SJSA1 (cell line): ENCODE measurements around the gene SLC22A5. TPM values are rescaled to one million over a fixed set of nuclear protein-coding genes. Genes with fewer than 3 reads are reported as not detected.

Source experiments
- DNase-seq, 2 experiments: peaks; one replicate each; pipeline ENCODE4 v3.0.0-alpha.2; 2015 to 2020; ENCODE audit warnings: low spot score in 2 of 2, low read depth in 1 of 2
- H3K27ac ChIP-seq: fragments of 250-450 bp; sonication (Bioruptor Pico); 2 replicates; pipeline ENCODE4 v1.5.1; 2020; ENCODE audit warnings: mild to moderate bottlenecking, moderate library complexity
- H3K27me3 ChIP-seq: fragments of 250-450 bp; sonication (Bioruptor Pico); replicated peaks from 2 replicates; pipeline ENCODE4 v1.5.1; 2020; ENCODE audit warnings: mild to moderate bottlenecking, moderate library complexity
- H3K36me3 ChIP-seq: fragments of 250-450 bp; sonication (Bioruptor Pico); 2 replicates; pipeline ENCODE4 v1.5.1; 2020; ENCODE audit warnings: mild to moderate bottlenecking
- H3K4me1 ChIP-seq: fragments of 250-450 bp; sonication (Bioruptor Pico); replicated peaks from 2 replicates; pipeline ENCODE4 v1.6.1; 2021; ENCODE audit warnings: mild to moderate bottlenecking
- H3K4me3 ChIP-seq: fragments of 250-450 bp; sonication (Bioruptor Pico); 2 replicates; pipeline ENCODE4 v1.5.1; 2020; ENCODE audit warnings: mild to moderate bottlenecking
- H3K9me3 ChIP-seq: fragments of 250-450 bp; sonication (Bioruptor Pico); replicated peaks from 2 replicates; pipeline ENCODE4 v1.5.1; 2020; ENCODE audit warnings: mild to moderate bottlenecking
- total RNA-seq: library from RNA; depleted of rRNA; stranded (reverse); fragments of >200 nt; shearing (Covaris generic); gene quantifications from 2 replicates; pipeline ENCODE4 v1.2.3, GENCODE V29; 2014

The SLC22A5 gene
- total RNA-seq, 1 experiment from 2014 or later: 3.5 TPM

DNA sequence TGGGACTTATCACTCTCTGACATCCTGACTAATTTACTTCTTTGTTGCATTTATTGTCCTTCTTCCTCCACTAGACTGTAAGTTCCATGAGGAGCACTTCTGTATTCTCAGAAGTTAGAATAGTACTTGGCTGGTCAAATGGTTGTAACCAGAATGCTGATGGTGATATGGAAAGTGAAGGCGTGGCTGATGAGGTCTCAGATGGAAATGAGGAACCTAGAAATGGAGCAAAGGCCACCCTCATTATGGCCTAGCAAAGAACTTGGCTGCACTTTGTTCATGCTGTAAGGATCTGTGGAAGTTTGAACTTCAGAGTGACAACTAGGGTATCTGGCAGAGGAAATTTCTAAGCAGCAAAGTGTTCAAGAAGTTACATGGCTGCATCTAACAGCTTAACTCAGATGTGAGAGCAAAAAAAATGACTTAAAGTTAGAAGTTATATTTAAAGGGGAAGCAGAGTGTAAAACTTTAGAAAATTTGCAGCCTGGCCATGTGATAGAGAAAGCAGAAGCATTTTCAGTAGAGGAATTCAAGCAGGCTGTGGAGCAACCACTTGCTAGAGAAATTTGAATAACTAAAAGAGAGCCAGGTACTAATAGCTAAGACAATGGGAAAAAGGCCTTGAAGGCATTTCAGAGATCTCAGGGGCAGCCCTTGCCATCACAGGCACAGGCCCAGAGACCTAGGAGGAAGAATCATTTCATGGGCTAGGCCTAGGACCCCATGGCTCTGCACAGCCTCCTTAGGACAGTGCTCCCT lies 14.9 kb upstream of the SLC22A5 start:
- Histone ChIP-seq H3K4me1 (no peaks in the 10 kb centered on the region), H3K27ac (no peak overlapping the region), H3K9me3 (no peaks in the 10 kb centered on the region), H3K27me3 (no peaks in the 10 kb centered on the region), H3K4me3 (no peak overlapping the region), H3K36me3 (no peaks in the 10 kb centered on the region)
- DNase-seq: no peak

DNA sequence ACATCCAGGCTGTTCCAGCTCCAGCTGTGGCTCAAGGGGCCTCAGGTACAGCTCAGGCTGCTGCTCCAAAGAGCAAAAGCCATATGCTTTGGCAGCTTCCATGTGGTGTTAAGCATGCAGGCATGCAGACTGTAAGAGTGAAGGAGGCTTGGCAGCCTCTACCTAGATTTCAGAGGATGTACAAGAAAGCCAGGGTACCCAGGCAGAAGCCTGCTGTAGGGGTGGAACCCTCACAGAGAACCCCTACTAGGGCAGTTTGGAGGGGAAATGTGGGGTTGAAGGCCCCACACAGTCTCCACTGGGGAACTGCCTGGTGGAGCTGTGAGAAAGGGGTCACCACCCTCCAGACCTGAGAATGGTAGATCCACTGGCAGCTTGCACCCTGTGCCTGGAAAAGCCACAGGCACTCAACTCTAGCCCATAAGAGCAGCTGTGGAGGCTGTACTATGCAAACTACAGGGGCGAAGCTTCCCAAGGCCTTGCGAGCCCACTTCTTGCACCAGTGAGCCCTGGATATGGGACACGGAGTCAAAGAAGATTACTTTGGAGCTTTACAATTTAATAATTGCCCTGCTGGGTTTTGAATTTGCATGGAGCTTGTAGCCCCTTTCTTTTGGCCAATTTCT lies 14.3 kb upstream of the SLC22A5 start:
- Histone ChIP-seq H3K4me1 (no peaks in the 10 kb centered on the region), H3K27me3 (no peaks in the 10 kb centered on the region), H3K9me3 (no peaks in the 10 kb centered on the region), H3K4me3 (no peak overlapping the region), H3K36me3 (no peaks in the 10 kb centered on the region), H3K27ac (no peak overlapping the region)
- DNase-seq: no peak

DNA sequence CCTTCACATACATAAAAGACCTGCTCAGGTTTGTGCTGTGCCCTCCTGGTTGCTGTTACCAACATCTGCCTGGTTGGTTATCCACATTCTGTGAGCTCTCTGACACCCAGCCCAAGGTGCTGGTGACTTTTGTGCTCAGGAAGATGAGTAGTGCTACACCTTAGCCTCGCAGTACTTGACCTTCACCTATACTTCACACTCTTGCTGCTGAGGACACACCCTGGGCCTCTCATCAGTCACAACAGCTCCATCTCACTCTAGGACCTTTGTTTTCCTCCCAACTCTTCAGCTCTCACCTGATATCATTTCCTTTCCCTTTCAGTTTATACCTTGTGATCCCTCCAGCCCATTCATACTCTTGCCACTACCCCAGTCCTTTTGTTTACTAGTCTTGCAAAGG lies 10.7 kb upstream of the SLC22A5 start:
- DNase-seq: no peak
- no peak overlapping the region for H3K4me3 ChIP-seq

DNA sequence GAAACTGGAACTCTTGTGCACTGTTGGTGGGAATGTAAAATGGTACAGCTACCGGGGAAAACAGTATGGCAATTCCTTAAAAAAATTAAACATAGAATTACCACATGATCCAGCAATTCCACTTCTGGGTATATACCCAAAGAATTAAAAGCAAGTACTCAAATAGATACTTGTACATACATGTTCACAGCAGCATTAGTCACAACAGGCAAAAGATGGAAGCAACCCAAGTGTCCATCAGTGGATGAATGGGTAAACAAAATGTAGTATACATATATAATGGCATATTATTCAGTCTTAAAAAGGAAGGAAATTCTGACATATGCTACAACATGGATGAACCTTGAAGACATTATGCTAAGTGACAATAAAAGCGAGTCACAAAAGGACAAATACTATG lies 7.4 kb upstream of the SLC22A5 start:
- Histone ChIP-seq H3K36me3 (no peaks in the 10 kb centered on the region), H3K27me3 (no peaks in the 10 kb centered on the region), H3K9me3 (no peaks in the 10 kb centered on the region), H3K27ac (no peak overlapping the region), H3K4me3 (no peak overlapping the region), H3K4me1 (peaks cover 17% of the 10 kb centered on the region)
- DNase-seq: no peak

More for the DNA sequence above, 10.7 kb upstream of the SLC22A5 start:
- Histone ChIP-seq H3K9me3 (no peaks in the 10 kb centered on the region), H3K27ac (no peak overlapping the region), H3K36me3 (no peaks in the 10 kb centered on the region), H3K27me3 (no peaks in the 10 kb centered on the region), H3K4me1 (peaks cover 8% of the 10 kb centered on the region; the same call in 1 of the 2 replicates)

DNA sequence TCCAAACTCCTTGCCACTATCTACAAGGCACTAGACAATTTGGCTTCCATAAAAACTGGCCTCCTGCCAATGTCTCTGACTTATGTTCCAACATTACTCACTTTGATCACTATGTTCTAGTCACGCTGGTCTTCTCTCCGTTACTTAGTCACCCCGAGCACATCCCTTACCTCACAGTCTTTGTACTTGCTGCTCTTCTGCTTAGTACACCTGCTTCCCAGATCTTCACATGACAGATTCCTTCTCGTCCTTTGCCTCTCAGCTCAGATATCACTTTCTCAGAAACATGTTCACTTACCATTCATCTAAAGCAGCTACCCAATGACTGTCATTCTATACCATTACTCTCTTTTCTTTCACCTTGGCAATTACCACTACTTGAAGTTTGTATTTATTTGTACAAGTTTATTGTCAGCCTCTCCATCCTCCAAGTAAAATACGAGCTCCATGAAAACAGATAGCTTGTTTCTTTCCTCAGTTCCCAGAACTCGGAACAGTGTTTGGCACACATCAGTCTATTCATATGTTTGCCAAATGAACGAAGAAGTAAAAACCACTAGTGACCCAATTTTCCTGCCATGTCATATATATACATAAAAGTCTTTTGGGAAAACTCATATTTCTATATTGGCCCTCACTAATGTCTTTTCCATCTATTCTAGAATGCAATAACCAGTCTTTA lies 5.9 kb upstream of the SLC22A5 start:
- Histone ChIP-seq H3K4me3 (no peak overlapping the region), H3K27me3 (no peaks in the 10 kb centered on the region), H3K4me1 (peaks cover 17% of the 10 kb centered on the region), H3K9me3 (no peaks in the 10 kb centered on the region), H3K27ac (no peak overlapping the region), H3K36me3 (no peaks in the 10 kb centered on the region)
- peak in 1 of 2 experiments; percentile 27 for DNase-seq

DNA sequence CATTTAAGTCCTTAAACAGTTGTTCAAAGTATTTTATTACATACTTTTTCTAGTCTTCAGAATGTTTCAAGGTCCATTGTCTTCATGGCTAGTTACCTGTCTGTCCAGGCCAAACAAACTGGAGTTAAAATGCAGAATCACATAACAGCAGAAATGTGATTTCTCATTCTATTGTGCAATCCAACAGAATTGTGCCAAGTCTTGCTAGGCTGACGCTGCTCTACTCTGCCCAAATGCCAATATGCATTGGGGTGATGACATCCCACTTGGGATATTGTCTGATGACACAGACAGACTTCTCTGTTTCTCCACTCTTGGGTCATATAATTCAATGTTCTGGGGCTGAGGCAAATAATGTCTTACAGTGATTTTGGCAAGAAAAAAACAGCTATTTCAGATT lies 5.2 kb upstream of the SLC22A5 start:
- Histone ChIP-seq H3K27me3 (no peaks in the 10 kb centered on the region), H3K9me3 (no peaks in the 10 kb centered on the region), H3K4me1 (peaks cover 21% of the 10 kb centered on the region), H3K36me3 (no peaks in the 10 kb centered on the region), H3K27ac (no peak overlapping the region), H3K4me3 (no peak overlapping the region)
- no peak for DNase-seq

DNA sequence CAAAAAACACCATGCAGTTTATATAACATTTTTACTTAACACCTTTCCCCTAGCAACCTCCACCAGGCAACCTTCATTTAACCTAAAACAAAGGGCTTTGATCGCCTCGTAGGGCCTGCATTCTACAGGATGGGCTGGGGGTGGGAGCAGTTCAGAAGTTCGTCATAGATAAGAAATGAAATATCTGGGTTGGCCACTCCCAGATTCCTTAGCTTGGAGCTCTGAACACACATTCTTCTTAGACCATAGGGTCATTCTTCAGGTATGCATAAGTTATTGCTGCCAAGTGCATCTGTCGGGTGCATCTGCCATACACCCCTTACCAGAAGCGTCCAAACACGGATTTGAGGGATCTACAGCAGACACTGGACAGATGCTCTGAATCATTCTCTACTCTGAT lies 4.3 kb upstream of the SLC22A5 start:
- no peak overlapping the region for H3K4me3 ChIP-seq
- H3K27ac ChIP-seq: peak overlapping the region; percentile 42
- H3K9me3 ChIP-seq: no peaks in the 10 kb centered on the region
- no peaks in the 10 kb centered on the region for H3K27me3 ChIP-seq
- H3K4me1 ChIP-seq: peaks cover 30% of the 10 kb centered on the region
- H3K36me3 ChIP-seq: no peaks in the 10 kb centered on the region
- peak in 1 of 2 experiments; percentile 53 for DNase-seq

DNA sequence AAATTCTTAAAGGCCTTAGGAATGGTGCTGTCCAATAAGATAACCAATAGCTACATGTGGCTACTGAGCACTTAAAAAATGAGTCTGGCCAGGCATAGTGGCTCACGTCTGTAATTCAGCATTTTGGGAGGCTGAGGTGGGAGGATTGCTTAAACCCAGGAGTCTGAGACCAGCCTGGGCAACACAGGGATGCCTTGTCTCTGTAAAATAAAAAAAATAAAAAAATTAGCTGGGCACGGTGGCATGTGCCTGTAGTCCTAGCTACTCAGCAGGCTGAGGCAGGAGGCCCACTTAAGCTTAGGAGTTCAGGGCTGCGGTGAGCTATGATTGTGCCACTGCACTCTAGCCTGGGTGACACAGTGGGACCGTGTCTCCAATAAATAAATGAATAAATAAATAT lies 1.3 kb upstream of the SLC22A5 start:
- DNase-seq: no peak
- Histone ChIP-seq H3K4me3 (no peak overlapping the region), H3K9me3 (no peaks in the 10 kb centered on the region), H3K27ac (no peak overlapping the region), H3K4me1 (peaks cover 39% of the 10 kb centered on the region), H3K27me3 (no peaks in the 10 kb centered on the region), H3K36me3 (no peaks in the 10 kb centered on the region)

DNA sequence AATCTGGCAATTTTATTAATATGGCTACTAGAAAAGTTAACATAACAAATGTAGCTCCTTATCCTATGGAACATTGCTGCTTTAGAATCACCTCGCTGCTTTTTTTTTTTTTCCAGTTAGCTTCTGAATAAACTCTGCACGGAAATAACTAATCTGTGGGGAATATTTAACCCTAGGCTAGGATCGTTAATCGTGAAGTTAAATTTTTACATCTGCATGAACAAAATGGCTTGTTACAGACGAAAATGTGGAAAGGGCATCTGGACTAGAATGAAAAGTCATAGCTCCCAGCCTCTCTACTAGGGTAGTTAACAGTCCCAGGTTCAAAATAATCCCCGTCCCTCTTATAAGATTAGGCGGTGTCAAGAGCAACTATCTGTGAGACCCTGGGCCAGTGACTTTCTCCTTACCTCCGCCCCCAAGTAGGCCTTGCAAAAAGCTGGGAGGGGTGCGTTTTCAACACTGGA lies 470 bp upstream of the SLC22A5 start:
- no peaks in the 10 kb centered on the region for H3K27me3 ChIP-seq
- no peaks in the 10 kb centered on the region for H3K36me3 ChIP-seq
- H3K4me3 ChIP-seq: peak overlapping the region; percentile 64
- H3K4me1 ChIP-seq: peaks cover 34% of the 10 kb centered on the region
- no peaks in the 10 kb centered on the region for H3K9me3 ChIP-seq
- peak overlapping the region; percentile 51 for H3K27ac ChIP-seq
- no peak for DNase-seq

DNA sequence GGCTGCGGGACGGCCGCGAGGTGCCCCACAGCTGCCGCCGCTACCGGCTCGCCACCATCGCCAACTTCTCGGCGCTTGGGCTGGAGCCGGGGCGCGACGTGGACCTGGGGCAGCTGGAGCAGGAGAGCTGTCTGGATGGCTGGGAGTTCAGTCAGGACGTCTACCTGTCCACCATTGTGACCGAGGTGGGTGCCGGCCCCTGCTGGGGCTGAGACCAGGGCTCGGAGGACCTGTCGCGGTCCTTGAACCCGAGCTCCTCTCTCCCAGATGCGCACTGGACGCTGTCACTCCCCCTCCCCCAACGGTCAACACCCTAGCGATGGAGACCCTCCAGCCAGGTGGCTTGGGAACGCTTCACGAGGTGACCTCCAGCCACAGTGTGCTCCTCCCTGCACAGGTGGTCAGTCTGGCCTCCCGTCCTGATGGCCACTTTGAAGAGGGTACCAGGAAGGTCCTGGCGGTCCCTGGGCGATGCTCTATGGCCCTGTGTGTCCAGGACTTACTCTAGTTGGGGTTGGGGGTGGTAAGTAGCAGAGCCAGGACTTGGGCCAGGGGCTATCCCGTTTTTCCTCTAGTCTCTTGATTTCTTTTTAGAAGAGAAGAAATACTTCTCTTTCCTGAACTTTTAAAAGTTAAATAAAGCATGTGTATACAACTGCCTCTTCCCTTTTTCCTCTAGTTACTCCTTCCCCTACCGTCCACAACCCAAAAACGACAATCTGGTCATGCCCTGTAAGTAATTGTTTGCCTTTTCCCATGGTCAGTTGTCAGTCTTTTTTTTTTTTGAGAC lies 866 bp downstream of the SLC22A5 start:
- H3K27me3 ChIP-seq: no peaks in the 10 kb centered on the region
- peak overlapping the region; percentile 64 for H3K4me3 ChIP-seq
- no peaks in the 10 kb centered on the region for H3K36me3 ChIP-seq
- peak overlapping the region; percentile 51; the same call in 1 of the 2 replicates for H3K27ac ChIP-seq
- peaks cover 25% of the 10 kb centered on the region for H3K4me1 ChIP-seq
- H3K9me3 ChIP-seq: no peaks in the 10 kb centered on the region
- no peak for DNase-seq

DNA sequence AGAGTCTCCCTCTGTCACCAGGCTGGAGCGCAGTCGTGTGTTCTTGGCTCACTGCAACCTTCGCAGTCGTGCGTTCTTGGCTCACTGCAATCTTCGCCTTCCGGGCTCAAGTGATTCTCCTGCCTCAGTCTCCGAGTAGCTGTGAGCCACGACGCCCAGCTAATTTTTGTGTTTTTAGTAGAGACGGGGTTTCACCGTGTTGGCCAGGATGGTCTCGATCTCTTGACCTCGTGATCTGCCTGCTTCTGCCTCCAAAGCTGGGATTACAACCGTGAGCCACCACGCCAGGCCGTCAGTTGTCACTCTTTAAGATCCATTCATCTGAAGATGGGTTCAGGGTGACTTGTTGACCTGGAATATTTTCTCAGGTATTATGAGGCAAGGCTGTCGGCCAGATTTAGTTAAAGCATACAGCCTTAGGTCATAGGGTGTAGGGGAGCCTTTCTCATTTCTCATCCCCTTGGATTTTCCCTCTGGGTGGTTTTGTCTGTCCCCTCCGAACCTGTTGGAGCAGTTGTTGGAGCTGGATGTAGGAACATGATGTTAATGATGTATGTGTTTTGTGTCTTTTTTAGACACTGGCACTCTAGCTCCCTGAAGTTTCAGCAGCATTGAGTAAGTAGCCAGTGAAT lies 1.6 kb downstream of the SLC22A5 start:
- Histone ChIP-seq H3K4me1 (peaks cover 25% of the 10 kb centered on the region), H3K36me3 (no peaks in the 10 kb centered on the region), H3K4me3 (no peak overlapping the region), H3K27ac (no peak overlapping the region), H3K27me3 (no peaks in the 10 kb centered on the region), H3K9me3 (no peaks in the 10 kb centered on the region)
- no peak for DNase-seq

DNA sequence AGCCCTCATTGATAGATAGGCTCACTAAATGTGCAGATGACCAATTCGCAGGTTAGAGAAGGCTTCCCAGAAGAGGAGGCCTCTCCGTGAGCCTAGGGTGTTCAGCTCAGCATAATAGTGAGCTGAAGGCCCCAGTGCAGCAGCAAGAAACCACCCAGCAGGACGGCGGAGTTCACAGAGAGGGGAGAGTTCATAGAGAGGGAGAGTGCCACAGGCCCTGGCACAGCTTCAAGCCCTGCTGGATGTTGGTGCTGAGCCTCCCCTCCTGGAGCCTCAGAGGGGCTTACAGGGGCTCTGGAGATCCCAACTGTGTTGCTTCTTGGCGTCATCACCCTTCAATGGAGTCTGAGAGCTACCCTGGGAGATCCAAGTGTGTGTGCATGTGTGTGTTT lies 2.1 kb downstream of the SLC22A5 start:
- no peaks in the 10 kb centered on the region for H3K27me3 ChIP-seq

DNA sequence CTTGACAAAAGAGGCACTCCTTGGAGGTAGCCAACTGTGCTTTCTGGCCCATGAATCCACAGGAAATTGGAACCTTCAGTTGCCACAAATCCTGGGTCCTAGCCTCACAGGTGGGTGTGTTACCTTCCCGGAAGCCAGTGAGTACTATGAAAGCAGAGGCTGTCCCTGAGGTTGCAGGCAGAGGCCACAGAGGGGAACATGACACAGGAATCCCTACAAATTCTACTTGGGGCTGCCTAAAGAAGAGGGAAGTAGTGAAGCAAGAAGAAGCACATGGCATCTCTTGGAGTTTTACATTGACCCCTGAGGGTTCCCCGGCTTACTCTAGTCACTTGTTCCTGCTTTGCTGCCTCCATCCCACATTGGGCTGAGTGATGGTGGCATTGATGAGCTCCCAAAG lies 2.6 kb downstream of the SLC22A5 start:
- Histone ChIP-seq H3K4me3 (no peak overlapping the region), H3K36me3 (no peaks in the 10 kb centered on the region), H3K27ac (no peak overlapping the region), H3K27me3 (no peaks in the 10 kb centered on the region), H3K9me3 (no peaks in the 10 kb centered on the region), H3K4me1 (peaks cover 25% of the 10 kb centered on the region)
- no peak for DNase-seq

More for the DNA sequence above, 2.1 kb downstream of the SLC22A5 start:
- no peak overlapping the region for H3K27ac ChIP-seq
- DNase-seq: no peak
- peaks cover 25% of the 10 kb centered on the region for H3K4me1 ChIP-seq
- no peaks in the 10 kb centered on the region for H3K36me3 ChIP-seq
- H3K9me3 ChIP-seq: no peaks in the 10 kb centered on the region
- H3K4me3 ChIP-seq: no peak overlapping the region
